ENCODE data around the gene EFNA5. TPM values are rescaled to one million over a fixed set of nuclear protein-coding genes. Genes with fewer than 3 reads are reported as not detected.
A peak's percentile ranks its signal among the peaks of the same experiment; 100 is the strongest.

Gene EFNA5
- polyA plus RNA-seq, 3 donors, result 0.01 TPM; not detected in 2

GRCh38 chr5:107574287-107574686 lies 96.5 kb downstream of the EFNA5 start:
- H2AFZ ChIP-seq (ENCODE audit: insufficient read depth, low read depth, low read length, poor library complexity, severe bottlenecking), result no peak overlapping the region
- H3K27me3 ChIP-seq (ENCODE audit: control insufficient read depth in 2 of 2, insufficient read depth in 2 of 2, low read length in 2 of 2), result peaks cover 2 to 12% of the 10 kb centered on the region in 2 donors
- no peaks in the 10 kb centered on the region for H3K36me3 ChIP-seq (replicated peaks in 1 of 2; ENCODE audit: control insufficient read depth in 1 of 2, insufficient read depth in 2 of 2, low read length in 2 of 2)
- H3K4me1 ChIP-seq (ENCODE audit: control insufficient read depth in 1 of 2, insufficient read depth in 2 of 2, low read length in 2 of 2), result peaks cover 11 to 15% of the 10 kb centered on the region in 2 donors
- Mint-ChIP-seq H3K27ac (no peak overlapping the region), H3K36me3 (no peaks in the 10 kb centered on the region), H3K27me3 (ENCODE audit: low read depth in 3 of 3) (peaks cover 0 to 10% (median 5%) of the 10 kb centered on the region in 3 donors), H3K4me3 (no peak overlapping the region), H3K4me1 (peaks cover 16% of the 10 kb centered on the region), H3K9me3 (no peaks in the 10 kb centered on the region)
- no peak overlapping the region for H3K4me3 ChIP-seq (replicated peaks in 1 of 3; ENCODE audit: low read depth in 2 of 3, low read length in 3 of 3)
- no peaks in the 10 kb centered on the region for H3K79me2 ChIP-seq (ENCODE audit: insufficient read depth, low read length)
- no peak overlapping the region for H3K27ac ChIP-seq (ENCODE audit: low read depth in 1 of 2, low read length in 2 of 2)
- H3K9ac ChIP-seq (ENCODE audit: insufficient read depth, low read length, poor library complexity, severe bottlenecking), result no peak overlapping the region
- intact Hi-C loops (cut with micrococcal nuclease), result no loop called here
- H3K4me2 ChIP-seq (replicated peaks; ENCODE audit: extremely low read depth, low read length, poor library complexity, severe bottlenecking), result no peak overlapping the region
- no peak for TF ChIP-seq CTCF (IDR thresholded peaks at IDR 0.05)
- no peaks in the 10 kb centered on the region for H4K20me1 ChIP-seq (ENCODE audit: insufficient read depth, low read length)
- no CpG with 5 or more reads among the region's 1 CpG for WGBS (ENCODE audit: insufficient coverage)
- DNase-seq, result no peak
- H3K9me3 ChIP-seq (replicated peaks in 1 of 2; ENCODE audit: control insufficient read depth in 1 of 2, insufficient read depth in 1 of 2, low read length in 2 of 2), result no peaks in the 10 kb centered on the region

GRCh38 chr5:107572715-107573368 lies 97.9 kb downstream of the EFNA5 start:
- intact Hi-C loops (cut with micrococcal nuclease), result no loop called here
- Histone ChIP-seq H3K27me3 (ENCODE audit: control insufficient read depth in 2 of 2, insufficient read depth in 2 of 2, low read length in 2 of 2) (peaks cover 2 to 12% of the 10 kb centered on the region in 2 donors), H3K79me2 (ENCODE audit: insufficient read depth, low read length) (no peaks in the 10 kb centered on the region), H4K20me1 (ENCODE audit: insufficient read depth, low read length) (no peaks in the 10 kb centered on the region), H3K4me2 (replicated peaks; ENCODE audit: extremely low read depth, low read length, poor library complexity, severe bottlenecking) (no peak overlapping the region), H3K27ac (ENCODE audit: low read depth in 1 of 2, low read length in 2 of 2) (no peak overlapping the region), H3K4me1 (ENCODE audit: control insufficient read depth in 1 of 2, insufficient read depth in 2 of 2, low read length in 2 of 2) (peaks cover 11 to 15% of the 10 kb centered on the region in 2 donors), H3K4me3 (replicated peaks in 1 of 3; ENCODE audit: low read depth in 2 of 3, low read length in 3 of 3) (no peak overlapping the region), H3K36me3 (replicated peaks in 1 of 2; ENCODE audit: control insufficient read depth in 1 of 2, insufficient read depth in 2 of 2, low read length in 2 of 2) (no peaks in the 10 kb centered on the region), H3K9me3 (replicated peaks in 1 of 2; ENCODE audit: control insufficient read depth in 1 of 2, insufficient read depth in 1 of 2, low read length in 2 of 2) (no peaks in the 10 kb centered on the region), H3K9ac (ENCODE audit: insufficient read depth, low read length, poor library complexity, severe bottlenecking) (no peak overlapping the region), H2AFZ (ENCODE audit: insufficient read depth, low read depth, low read length, poor library complexity, severe bottlenecking) (no peak overlapping the region)
- TF ChIP-seq CTCF (IDR thresholded peaks at IDR 0.05), result no peak
- H3K27ac Mint-ChIP-seq, result no peak overlapping the region
- DNase-seq, result no peak
- 84% methylated on average over 6 of the region's 8 CpGs for WGBS (ENCODE audit: insufficient coverage)
- peak overlapping the region in 1 of 2 donors; percentile 5 for H3K4me3 Mint-ChIP-seq
- no peaks in the 10 kb centered on the region for H3K36me3 Mint-ChIP-seq
- H3K4me1 Mint-ChIP-seq, result peaks cover 16% of the 10 kb centered on the region
- H3K9me3 Mint-ChIP-seq, result no peaks in the 10 kb centered on the region
- H3K27me3 Mint-ChIP-seq (ENCODE audit: low read depth in 3 of 3), result peaks cover 0 to 10% (median 5%) of the 10 kb centered on the region in 3 donors

Data from CD14-positive monocyte (primary cell).